DOHH2 (cell line): Measurements from ENCODE around the gene ZBTB46.

Source experiments
- CTCF ChIP-seq: fragments of 200-600 bp; sonication (generic); IDR thresholded peaks from one replicate; pipeline ENCODE4 v1.5.1; 2014; ENCODE audit warnings: antibody characterized with exemption, mild to moderate bottlenecking, low read depth, low read length; ENCODE audit not compliant: poor library complexity, severe bottlenecking
- EZH2phosphoT487 ChIP-seq: fragments of 200-600 bp; sonication (generic); IDR thresholded peaks from 2 replicates; pipeline ENCODE4 v1.6.1; 2017; ENCODE audit warnings: borderline replicate concordance, mild to moderate bottlenecking, antibody characterized with exemption, low read length, moderate library complexity, mixed read lengths

DNA sequence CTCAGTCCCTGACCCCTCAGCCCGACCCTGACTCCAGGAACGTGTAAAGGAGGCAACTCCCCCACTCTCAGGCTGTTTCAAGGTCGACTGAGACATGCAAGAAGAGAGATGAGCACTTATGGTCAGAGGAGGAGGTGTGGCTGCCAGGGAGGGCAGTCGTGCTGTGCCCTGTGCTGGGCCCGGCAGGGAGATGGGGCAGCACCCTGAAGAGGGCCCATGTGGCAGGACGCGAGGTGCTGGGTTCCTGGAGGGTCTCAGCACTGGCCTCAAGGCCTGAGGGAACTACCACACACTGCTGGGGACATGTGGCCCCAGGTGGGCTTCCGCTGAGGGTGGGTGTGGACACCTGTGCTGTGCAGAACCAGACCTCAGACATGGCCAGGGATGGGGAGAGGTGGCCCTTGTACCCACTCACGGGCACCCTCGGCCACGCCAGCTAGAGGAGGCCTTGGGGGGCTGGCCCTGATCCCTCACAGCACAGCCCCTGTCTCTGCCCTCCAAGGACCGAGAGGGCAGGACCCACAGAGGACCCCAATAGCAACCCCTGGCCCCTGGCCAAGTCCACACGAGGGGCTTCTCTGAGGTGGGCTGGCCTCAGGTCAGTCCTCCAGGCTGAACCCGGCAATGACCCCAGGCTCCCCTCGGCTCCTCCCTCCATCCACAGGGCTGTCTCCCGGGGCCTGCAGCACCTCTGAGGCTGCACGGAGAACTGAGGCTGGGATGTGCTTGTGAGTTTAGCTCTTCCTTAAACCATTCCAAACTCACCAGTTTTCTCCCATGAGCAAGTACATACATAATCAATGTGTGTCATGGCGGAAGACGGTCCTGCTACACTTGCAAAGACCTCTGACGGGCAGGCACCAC is 82.8 kb downstream of the ZBTB46 start:
- TF ChIP-seq CTCF (no peak), EZH2phosphoT487 (no peak)
